ENCODE measurements around the gene RFTN1. TPM values are rescaled to one million over a fixed set of nuclear protein-coding genes. Genes with fewer than 3 reads are reported as not detected.

Gene RFTN1
- total and polyA plus RNA-seq, 4 donors = 33.8 to 82.5 (median 53.4) TPM

DNA sequence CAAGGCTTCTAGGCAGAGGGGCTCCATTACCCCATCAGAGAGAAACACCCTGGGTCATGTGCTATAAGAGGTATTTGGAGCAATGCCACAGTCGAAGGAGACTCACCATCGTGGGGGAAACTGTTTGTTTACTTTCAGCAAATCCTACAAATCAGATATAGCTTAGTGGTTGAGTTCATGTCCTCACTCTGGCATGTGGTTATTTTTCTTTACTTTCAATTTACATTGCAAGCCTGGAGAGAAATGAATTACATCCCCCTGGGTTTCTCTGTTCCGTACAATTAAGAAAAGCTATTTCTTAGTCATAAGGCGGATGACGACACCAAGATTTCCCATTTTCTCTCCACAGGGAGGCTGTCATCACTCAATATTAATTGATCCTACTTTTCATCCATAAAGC, 36.9 kb downstream of the RFTN1 start:
- DNase-seq (peak; percentile 48 to 89 (median 87)), ATAC-seq (ENCODE audit: insufficient read depth, low FRiP score) (no peak)
- WGBS, 2 donors = 37 to 53% methylated on average over 5 of the region's 5 CpGs
- TF ChIP-seq, protein P1, sequence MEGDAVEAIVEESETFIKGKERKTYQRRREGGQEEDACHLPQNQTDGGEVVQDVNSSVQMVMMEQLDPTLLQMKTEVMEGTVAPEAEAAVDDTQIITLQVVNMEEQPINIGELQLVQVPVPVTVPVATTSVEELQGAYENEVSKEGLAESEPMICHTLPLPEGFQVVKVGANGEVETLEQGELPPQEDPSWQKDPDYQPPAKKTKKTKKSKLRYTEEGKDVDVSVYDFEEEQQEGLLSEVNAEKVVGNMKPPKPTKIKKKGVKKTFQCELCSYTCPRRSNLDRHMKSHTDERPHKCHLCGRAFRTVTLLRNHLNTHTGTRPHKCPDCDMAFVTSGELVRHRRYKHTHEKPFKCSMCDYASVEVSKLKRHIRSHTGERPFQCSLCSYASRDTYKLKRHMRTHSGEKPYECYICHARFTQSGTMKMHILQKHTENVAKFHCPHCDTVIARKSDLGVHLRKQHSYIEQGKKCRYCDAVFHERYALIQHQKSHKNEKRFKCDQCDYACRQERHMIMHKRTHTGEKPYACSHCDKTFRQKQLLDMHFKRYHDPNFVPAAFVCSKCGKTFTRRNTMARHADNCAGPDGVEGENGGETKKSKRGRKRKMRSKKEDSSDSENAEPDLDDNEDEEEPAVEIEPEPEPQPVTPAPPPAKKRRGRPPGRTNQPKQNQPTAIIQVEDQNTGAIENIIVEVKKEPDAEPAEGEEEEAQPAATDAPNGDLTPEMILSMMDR (IDR thresholded peaks at IDR 0.05; ENCODE audit: control extremely low read depth, extremely low read depth) = no peak
- no peaks in the 10 kb centered on the region for H3K27me3 ChIP-seq (ENCODE audit: control insufficient read depth in 3 of 3, insufficient read depth in 3 of 3, low read length in 2 of 3)
- H3K27ac ChIP-seq (ENCODE audit: low read depth in 1 of 2, low read length in 1 of 2) = no peak overlapping the region
- no peaks in the 10 kb centered on the region for H3K9me3 ChIP-seq (ENCODE audit: control insufficient read depth in 4 of 4, insufficient read depth in 3 of 4, low read length in 3 of 4)
- no peak overlapping the region for H3K9ac ChIP-seq (ENCODE audit: insufficient read depth in 1 of 2, low read length in 2 of 2)
- no peaks in the 10 kb centered on the region for H3K36me3 ChIP-seq (ENCODE audit: control insufficient read depth in 4 of 4, insufficient read depth in 4 of 4, low read length in 4 of 4)
- H3K4me1 ChIP-seq (ENCODE audit: control insufficient read depth in 5 of 5, insufficient read depth in 5 of 5, low read length in 5 of 5) = peaks cover under 1 to 30% (median 19%) of the 10 kb centered on the region in 5 donors
- no peak overlapping the region for H3K4me3 ChIP-seq

DNA sequence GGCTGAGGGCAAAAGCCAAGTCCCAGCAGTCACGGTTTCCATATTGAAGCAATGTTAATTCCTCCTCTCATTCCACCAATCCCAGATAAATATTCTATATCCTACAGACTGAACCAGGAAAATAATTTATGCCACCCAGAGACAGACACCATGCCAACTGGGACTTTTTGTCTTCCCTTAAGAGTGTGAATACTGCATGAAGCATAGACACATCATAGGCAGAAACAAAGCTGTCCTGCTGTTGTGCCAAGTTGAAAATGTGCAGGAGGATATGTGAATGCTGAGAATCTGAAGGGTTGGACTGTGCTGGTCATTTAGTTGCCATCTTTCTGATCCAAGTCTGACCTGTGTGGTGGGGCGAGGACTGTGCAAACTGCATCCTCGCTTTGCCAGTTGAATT, 37.7 kb downstream of the RFTN1 start:
- no peak overlapping the region for H3K27ac ChIP-seq (ENCODE audit: low read depth in 1 of 2, low read length in 1 of 2)
- no peak overlapping the region for H3K9ac ChIP-seq (ENCODE audit: insufficient read depth in 1 of 2, low read length in 2 of 2)
- ATAC-seq (ENCODE audit: insufficient read depth, low FRiP score) (no peak), DNase-seq (no peak)
- peaks cover 0 to 6% (median 4%) of the 10 kb centered on the region in 4 donors for H3K36me3 ChIP-seq (ENCODE audit: control insufficient read depth in 4 of 4, insufficient read depth in 4 of 4, low read length in 4 of 4)
- 98 to 99% methylated on average over 3 of the region's 3 CpGs for WGBS, 2 donors
- no peak overlapping the region for H3K4me3 ChIP-seq
- TF ChIP-seq, protein P1 (IDR thresholded peaks at IDR 0.05; ENCODE audit: control extremely low read depth, extremely low read depth) = no peak
- H3K4me1 ChIP-seq (ENCODE audit: control insufficient read depth in 5 of 5, insufficient read depth in 5 of 5, low read length in 5 of 5) = peaks cover 0 to 22% (median 11%) of the 10 kb centered on the region in 5 donors
- H3K9me3 ChIP-seq (ENCODE audit: control insufficient read depth in 4 of 4, insufficient read depth in 3 of 4, low read length in 3 of 4) = peaks cover 0 to 3% (median under 1%) of the 10 kb centered on the region in 4 donors
- no peaks in the 10 kb centered on the region for H3K27me3 ChIP-seq (ENCODE audit: control insufficient read depth in 3 of 3, insufficient read depth in 3 of 3, low read length in 2 of 3)

DNA sequence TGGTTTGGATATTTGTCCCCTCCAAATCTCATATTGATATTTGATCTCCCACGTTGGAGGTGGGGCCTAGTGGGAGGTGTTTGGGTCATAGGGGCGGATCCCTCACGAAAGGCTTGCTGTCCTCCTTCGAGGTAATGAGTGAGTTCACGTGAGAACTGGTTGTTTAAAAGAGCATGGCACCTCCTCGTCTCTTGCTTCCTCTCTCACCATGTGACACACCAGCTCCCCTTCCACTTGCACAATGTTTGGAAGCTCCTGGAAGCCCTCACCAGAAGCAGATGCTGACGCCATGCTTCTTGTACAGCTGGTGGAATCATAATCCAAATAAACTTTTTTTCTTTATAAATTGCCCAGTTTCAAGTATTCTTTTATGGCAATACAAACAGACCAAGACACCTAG, 38.6 kb downstream of the RFTN1 start:
- Histone ChIP-seq H3K9me3 (ENCODE audit: control insufficient read depth in 4 of 4, insufficient read depth in 3 of 4, low read length in 3 of 4) (peaks cover 0 to 4% (median 2%) of the 10 kb centered on the region in 4 donors), H3K27me3 (ENCODE audit: control insufficient read depth in 3 of 3, insufficient read depth in 3 of 3, low read length in 2 of 3) (no peaks in the 10 kb centered on the region), H3K4me1 (ENCODE audit: control insufficient read depth in 5 of 5, insufficient read depth in 5 of 5, low read length in 5 of 5) (peaks cover 0 to 17% (median 9%) of the 10 kb centered on the region in 5 donors), H3K9ac (ENCODE audit: insufficient read depth in 1 of 2, low read length in 2 of 2) (no peak overlapping the region), H3K27ac (ENCODE audit: low read depth in 1 of 2, low read length in 1 of 2) (no peak overlapping the region), H3K4me3 (no peak overlapping the region), H3K36me3 (ENCODE audit: control insufficient read depth in 4 of 4, insufficient read depth in 4 of 4, low read length in 4 of 4) (peaks cover 0 to 12% (median 4%) of the 10 kb centered on the region in 4 donors)
- TF ChIP-seq, protein P1 (IDR thresholded peaks at IDR 0.05; ENCODE audit: control extremely low read depth, extremely low read depth) = no peak
- WGBS, 2 donors = 78 to 81% methylated on average over 7 of the region's 7 CpGs
- no peak for ATAC-seq (ENCODE audit: insufficient read depth, low FRiP score)
- DNase-seq = peak in 1 of 3 donors; percentile 47

DNA sequence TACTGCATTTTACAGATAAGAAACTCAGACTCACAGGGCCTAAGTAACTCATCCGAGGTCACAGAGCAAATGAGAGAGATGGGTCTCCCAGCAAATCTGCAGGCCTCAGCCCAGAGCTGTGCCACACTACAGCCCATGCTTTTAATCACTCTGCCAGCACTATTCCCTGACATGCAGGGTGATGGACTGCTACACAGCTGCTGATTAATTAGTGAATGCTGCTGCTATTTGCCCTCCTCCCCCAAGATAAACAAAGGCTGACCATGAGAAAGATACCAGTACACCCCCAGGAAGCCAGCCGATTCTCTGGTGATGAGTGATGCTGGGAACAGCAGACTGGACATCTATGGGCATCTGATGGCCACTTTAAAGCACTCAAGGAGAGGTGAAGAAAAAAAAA, 39.3 kb downstream of the RFTN1 start:
- no peak for ATAC-seq (ENCODE audit: insufficient read depth, low FRiP score)
- Histone ChIP-seq H3K4me3 (no peak overlapping the region), H3K9ac (ENCODE audit: insufficient read depth in 1 of 2, low read length in 2 of 2) (no peak overlapping the region), H3K4me1 (ENCODE audit: control insufficient read depth in 5 of 5, insufficient read depth in 5 of 5, low read length in 5 of 5) (peaks cover 0 to 17% (median 9%) of the 10 kb centered on the region in 5 donors), H3K27ac (ENCODE audit: low read depth in 1 of 2, low read length in 1 of 2) (no peak overlapping the region), H3K27me3 (ENCODE audit: control insufficient read depth in 3 of 3, insufficient read depth in 3 of 3, low read length in 2 of 3) (no peaks in the 10 kb centered on the region), H3K36me3 (ENCODE audit: control insufficient read depth in 4 of 4, insufficient read depth in 4 of 4, low read length in 4 of 4) (peaks cover 0 to 12% (median 4%) of the 10 kb centered on the region in 4 donors), H3K9me3 (ENCODE audit: control insufficient read depth in 4 of 4, insufficient read depth in 3 of 4, low read length in 3 of 4) (peaks cover 0 to 4% (median 3%) of the 10 kb centered on the region in 4 donors)
- TF ChIP-seq, protein P1 (IDR thresholded peaks at IDR 0.05; ENCODE audit: control extremely low read depth, extremely low read depth) = no peak
- no peak for DNase-seq
- 62 to 65% methylated on average over 2 of the region's 2 CpGs for WGBS, 2 donors
